ENCODE measurements around the gene FER.

GRCh38 chr5:109111680-109112079 lies 364.0 kb downstream of the FER start:
- TF ChIP-seq EZH2 (IDR thresholded peaks at IDR 0.05; ENCODE audit: low read length, unreplicated experiment) (no peak), CTCF (conservative IDR thresholded peaks at IDR 0.05; ENCODE audit: low read depth, low read length) (no peak)
